PFSK-1 (cell line): Measurements from ENCODE around the gene LGALS8.

Experiments used
- FOXP2 ChIP-seq: optimal IDR thresholded peaks from 2 replicates; pipeline ENCODE3; 2011; ENCODE audit warnings: borderline replicate concordance, control low read depth, inconsistent platforms; ENCODE audit not compliant: insufficient read depth; ENCODE audit errors: extremely low read length, extremely low read depth
- POLR2AphosphoS5 ChIP-seq: IDR thresholded peaks from 2 replicates; pipeline ENCODE4 v1.6.1; 2012; ENCODE audit warnings: low read depth, mild to moderate bottlenecking, control low read depth, low read length, moderate library complexity
- SIN3A ChIP-seq: IDR thresholded peaks from 2 replicates; pipeline ENCODE4 v1.6.1; 2012; ENCODE audit warnings: mild to moderate bottlenecking, low read length, moderate library complexity, borderline replicate concordance; ENCODE audit not compliant: insufficient read depth
- TAF1 ChIP-seq: IDR thresholded peaks from 2 replicates; pipeline ENCODE4 v1.6.1; 2012; ENCODE audit warnings: low read length, control low read depth, borderline replicate concordance; ENCODE audit not compliant: insufficient read depth
- TF ChIP-seq, protein P1 (sequence below), 2 experiments: IDR thresholded peaks; 2 replicates each; pipeline versions ENCODE4 v1.6.1 to v1.8.0; 2011 to 2012; ENCODE audit warnings: low read depth in 2 of 2, low read length in 2 of 2, control low read depth in 1 of 2, inconsistent platforms in 1 of 2, mild to moderate bottlenecking in 1 of 2, moderate library complexity in 1 of 2; ENCODE audit not compliant: insufficient read depth in 1 of 2

LGALS8 gene

DNA sequence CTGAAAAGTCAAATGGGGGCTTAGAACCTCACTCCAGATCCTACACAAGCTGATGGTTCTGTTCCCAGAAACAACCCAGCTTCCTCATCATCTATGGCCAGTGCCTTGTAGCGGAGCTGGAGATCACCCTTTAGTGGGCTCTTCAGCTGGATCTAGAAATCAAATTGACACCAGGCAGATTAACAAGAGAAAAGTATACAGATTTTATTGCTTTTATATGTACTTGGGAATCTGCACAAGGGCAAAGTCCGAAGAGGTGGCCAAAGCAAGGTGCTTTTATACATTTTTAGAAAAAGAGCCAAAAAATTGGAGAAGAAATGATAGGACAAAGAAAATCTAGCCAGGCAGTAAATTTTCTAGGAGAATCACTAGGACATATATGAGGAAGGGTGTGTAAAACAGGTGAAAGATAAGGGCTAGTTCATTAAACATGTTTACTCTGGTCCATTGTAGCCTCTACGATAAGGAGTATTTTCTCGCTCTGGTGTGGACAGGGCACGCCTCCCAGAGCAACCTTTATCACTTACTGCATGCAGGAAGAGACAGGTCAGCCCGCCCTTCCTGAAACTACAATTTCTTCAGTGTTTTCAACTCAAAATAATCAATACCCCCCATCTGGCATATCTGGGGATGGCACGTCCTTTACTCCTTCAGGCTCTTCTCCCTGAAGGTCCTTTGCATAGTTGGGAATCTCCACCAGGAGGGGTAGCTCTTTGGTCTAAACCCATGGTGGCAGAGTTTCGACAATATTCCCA lies 14.0 kb upstream of the LGALS8 start:
- no peak for TF ChIP-seq TAF1
- no peak for TF ChIP-seq POLR2AphosphoS5
- TF ChIP-seq FOXP2, result no peak
- no peak for TF ChIP-seq SIN3A
- TF ChIP-seq, protein P1, sequence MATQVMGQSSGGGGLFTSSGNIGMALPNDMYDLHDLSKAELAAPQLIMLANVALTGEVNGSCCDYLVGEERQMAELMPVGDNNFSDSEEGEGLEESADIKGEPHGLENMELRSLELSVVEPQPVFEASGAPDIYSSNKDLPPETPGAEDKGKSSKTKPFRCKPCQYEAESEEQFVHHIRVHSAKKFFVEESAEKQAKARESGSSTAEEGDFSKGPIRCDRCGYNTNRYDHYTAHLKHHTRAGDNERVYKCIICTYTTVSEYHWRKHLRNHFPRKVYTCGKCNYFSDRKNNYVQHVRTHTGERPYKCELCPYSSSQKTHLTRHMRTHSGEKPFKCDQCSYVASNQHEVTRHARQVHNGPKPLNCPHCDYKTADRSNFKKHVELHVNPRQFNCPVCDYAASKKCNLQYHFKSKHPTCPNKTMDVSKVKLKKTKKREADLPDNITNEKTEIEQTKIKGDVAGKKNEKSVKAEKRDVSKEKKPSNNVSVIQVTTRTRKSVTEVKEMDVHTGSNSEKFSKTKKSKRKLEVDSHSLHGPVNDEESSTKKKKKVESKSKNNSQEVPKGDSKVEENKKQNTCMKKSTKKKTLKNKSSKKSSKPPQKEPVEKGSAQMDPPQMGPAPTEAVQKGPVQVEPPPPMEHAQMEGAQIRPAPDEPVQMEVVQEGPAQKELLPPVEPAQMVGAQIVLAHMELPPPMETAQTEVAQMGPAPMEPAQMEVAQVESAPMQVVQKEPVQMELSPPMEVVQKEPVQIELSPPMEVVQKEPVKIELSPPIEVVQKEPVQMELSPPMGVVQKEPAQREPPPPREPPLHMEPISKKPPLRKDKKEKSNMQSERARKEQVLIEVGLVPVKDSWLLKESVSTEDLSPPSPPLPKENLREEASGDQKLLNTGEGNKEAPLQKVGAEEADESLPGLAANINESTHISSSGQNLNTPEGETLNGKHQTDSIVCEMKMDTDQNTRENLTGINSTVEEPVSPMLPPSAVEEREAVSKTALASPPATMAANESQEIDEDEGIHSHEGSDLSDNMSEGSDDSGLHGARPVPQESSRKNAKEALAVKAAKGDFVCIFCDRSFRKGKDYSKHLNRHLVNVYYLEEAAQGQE (IDR thresholded peaks at IDR 0.05; ENCODE audit: insufficient read depth in 1 of 2, low read depth in 2 of 2, low read length in 2 of 2), result no peak

DNA sequence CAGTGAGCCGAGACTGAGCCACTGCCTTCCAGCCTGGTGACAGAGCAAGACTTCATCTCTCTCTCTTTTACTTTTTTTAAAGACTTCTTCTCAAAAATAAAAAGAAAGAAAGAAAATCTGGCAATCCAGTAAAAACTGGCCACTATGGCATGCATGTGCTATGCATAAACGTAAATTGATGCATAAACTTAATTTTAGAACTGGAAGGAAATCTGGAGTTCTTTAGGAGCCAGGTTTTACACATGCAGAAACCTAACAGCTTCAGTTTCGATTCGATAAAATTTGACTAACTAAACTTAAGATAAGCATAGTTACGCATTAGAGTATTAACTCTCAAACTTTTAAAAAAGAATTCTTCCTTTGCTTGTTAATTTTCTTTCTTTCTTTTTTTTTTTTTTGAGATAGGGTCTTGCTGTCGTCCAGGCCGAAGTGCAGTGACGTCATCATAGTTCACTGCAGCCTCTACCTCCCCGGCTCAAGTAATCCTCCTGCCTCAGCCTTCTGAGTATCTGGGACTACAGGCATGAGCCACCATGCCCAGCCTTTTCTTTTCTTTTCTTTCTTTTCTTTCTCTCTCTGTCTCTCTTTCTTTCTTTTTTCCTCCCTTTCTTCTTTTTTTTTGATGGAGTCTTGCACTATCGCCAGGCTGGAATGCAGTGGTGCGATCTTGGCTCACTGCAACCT lies 11.9 kb upstream of the LGALS8 start:
- TF ChIP-seq, protein P1 (IDR thresholded peaks at IDR 0.05; ENCODE audit: insufficient read depth in 1 of 2, low read depth in 2 of 2, low read length in 2 of 2), result no peak
- no peak for TF ChIP-seq POLR2AphosphoS5
- TF ChIP-seq TAF1, result no peak
- no peak for TF ChIP-seq FOXP2
- no peak for TF ChIP-seq SIN3A

DNA sequence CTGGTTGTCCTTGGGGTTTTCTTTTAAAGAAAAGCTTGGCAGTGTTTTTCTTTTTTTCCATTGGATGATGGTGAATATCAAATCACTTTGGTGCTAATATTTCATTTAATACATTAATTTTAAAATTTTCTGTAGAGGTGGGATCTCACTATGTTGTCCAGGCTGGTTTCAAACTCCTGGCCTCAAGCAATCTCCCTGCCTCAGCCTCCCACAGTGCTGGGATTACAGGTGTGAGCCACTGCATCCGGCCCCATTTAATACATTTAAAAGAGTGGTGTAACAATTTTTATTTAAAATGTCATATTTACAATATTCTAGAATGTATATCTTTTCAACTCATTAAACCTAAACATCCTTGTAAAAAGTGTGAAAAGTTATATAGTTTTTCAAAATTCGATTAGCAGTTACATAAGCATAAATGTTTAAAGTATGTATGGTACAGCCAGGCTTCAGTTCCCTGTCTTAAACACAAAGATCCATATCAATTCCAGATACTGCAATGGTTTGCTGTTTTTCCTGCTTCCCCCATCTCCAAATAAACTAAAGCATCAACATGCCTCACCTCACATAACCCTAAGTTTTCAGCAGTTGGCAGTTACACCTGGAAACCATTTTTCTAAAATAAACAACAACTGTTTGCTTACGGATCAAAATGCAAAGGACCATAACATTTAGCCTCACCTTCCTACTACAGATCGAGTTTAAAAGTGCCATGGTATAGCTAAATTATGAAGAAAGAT lies 8.9 kb upstream of the LGALS8 start:
- TF ChIP-seq TAF1 (no peak), FOXP2 (no peak), SIN3A (no peak)

DNA sequence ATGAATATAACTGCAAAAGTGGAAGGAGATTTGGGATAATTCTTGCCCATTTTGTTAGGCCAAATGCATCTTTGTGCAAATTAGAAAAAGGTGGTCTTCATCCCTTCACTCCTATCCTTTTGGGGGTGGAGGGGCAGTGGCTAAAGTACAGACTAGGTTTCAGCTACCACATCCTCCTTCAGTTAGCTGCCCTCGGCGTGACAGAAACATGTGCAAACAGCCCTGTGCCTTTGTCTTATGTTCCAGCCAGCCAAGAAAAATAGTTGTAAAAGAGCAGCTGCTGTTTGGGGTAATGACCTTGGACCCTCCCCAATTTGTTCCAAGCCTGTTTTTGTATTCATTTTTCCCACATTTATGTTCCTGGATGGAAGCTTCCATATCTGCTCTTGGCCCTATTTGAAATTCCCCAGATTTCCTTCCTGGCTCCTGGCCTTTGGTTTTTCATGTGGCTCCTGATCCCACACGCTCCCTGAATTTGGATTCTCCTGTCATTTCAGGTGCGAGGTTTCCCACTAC lies 8.3 kb upstream of the LGALS8 start:
- TF ChIP-seq POLR2AphosphoS5 (no peak), SIN3A (no peak), TAF1 (no peak), FOXP2 (no peak)
- TF ChIP-seq, protein P1 (IDR thresholded peaks at IDR 0.05; ENCODE audit: insufficient read depth in 1 of 2, low read depth in 2 of 2, low read length in 2 of 2), result no peak

DNA sequence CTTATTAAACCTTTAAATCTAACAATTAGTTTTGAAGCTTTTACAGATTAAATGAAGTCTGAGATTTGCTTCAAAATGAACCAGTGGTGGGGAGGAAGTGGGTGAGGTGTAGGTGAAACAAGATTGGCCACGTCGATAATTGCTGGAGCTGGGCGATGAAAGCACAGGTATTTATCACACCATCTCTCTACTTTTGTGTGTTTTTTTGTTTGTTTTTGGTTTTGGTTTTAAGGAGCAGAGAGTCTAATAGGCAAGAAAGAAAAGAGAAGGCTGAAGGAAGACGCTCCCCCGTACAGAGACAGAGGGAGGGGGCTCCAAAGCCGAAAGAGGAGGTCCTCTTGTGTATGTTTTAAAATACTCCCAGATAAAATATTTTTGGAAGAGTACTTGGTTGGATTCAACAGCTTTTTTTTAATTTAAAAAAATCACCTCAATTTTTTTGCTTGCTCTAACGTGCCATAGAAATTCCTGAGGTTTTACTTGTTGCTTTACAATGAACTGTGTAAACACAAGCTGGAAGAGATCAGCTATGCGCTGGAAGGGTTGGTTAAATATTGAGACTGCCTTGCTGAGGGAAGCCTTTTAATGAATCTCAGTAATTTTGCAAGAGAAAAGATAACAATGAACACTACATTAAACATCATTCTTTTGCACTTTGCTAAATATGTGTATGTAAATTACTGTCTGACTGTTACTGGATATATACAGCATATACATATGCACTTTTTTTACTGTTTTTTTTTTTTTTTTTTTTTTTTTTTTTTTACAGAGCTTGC lies 6.7 kb upstream of the LGALS8 start:
- TF ChIP-seq, protein P1 (IDR thresholded peaks at IDR 0.05; ENCODE audit: insufficient read depth in 1 of 2, low read depth in 2 of 2, low read length in 2 of 2), result no peak
- TF ChIP-seq FOXP2, result no peak
- no peak for TF ChIP-seq SIN3A
- TF ChIP-seq POLR2AphosphoS5, result no peak
- TF ChIP-seq TAF1, result no peak
